Mucosa of descending colon (tissue), 3 donors: ENCODE results near the gene SMAD5. TPM values are rescaled to one million over a fixed set of nuclear protein-coding genes. Genes with fewer than 3 reads are reported as not detected.

Experiments used
- ATAC-seq: fragments of 200-7000 bp; cut with Tn5 transposase; one replicate; pipeline ENCODE4 v1.9.1; 2020; ENCODE audit warnings: mild to moderate bottlenecking, moderate library complexity
- DNase-seq, 3 donors: peaks; one replicate each; pipeline ENCODE4 v3.0.0-alpha.2; 2020
- H3K36me3 ChIP-seq: fragments of 200-600 bp; one replicate; pipeline ENCODE4 v1.8.0; 2021; ENCODE audit warnings: low read depth, mild to moderate bottlenecking
- H3K4me1 ChIP-seq: fragments of 200-600 bp; one replicate; pipeline ENCODE4 v1.8.0; 2021; ENCODE audit warnings: low read depth, mild to moderate bottlenecking
- H3K4me3 ChIP-seq: fragments of 200-600 bp; one replicate; pipeline ENCODE4 v1.8.0; 2021; ENCODE audit warnings: mild to moderate bottlenecking
- H3K9me3 ChIP-seq: fragments of 200-600 bp; one replicate; pipeline ENCODE4 v1.8.0; 2021; ENCODE audit warnings: mild to moderate bottlenecking
- intact Hi-C, 2 donors: fragments of 100-400 bp; cut with DNase I in 1 of 2; cut with micrococcal nuclease in 1 of 2; formaldehyde crosslinking; loops; one replicate each; pipeline versions ENCODE4 v1.11.0 to v1.11.1; 2022; cut with DNase I, micrococcal nuclease
- total RNA-seq, 3 donors: library from RNA; stranded (reverse); fragmentation: NEBNext Ultra II Directional in 2 of 3; extraction: Animal tissue kit (Norgen Biotek cat#: 25700) in 2 of 3; gene quantifications; one replicate each; pipeline versions ENCODE4 v1.2.1 to v1.2.4, GENCODE V29; 2021 to 2023
- TF ChIP-seq, protein P1 (sequence below): fragments of 200-600 bp; IDR thresholded peaks from one replicate; pipeline ENCODE4 v1.8.0; 2022; ENCODE audit warnings: antibody characterized with exemption, mild to moderate bottlenecking
- donor health status: DM: no; HTN: no; CAD: no; lungs with moderate emphysema.
- donor health status: DM: no; HTN: no; CAD: no.
- donor health status: DM: no; HTN: yes; CAD: no.

The SMAD5 gene
- total RNA-seq, 3 donors from 2014 or later = 39.7 to 79.8 (median 42.0) TPM

DNA sequence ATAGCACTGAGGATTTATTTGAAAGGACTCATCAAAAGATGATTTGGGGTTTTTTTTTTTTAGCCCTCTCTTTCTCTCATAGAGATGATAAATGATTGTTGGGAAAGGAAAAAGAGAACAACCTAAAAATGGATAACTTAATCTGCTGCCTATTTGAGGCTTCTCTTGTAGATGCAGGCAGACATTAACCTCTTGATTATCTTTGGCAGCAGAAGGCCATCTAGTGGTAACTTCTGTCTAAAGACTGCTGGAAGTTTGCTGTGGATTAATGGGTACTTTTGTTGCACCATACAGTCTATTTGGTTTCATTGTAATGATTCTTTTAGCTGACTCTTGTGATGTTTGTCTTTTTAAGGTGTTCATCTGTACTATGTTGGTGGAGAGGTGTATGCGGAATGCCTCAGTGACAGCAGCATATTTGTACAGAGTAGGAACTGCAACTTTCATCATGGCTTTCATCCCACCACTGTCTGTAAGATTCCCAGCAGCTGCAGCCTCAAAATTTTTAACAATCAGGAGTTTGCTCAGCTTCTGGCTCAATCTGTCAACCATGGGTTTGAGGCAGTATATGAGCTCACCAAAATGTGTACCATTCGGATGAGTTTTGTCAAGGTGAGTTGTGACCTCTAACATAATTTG is 41.5 kb downstream of the SMAD5 start:
- intact Hi-C loops = loop anchor here in 1 of 2 donors (10.0 kb wide), 1 partner anchor 229 kb away; no protein-coding TSS in a partner anchor
- Histone ChIP-seq H3K4me3 (no peak overlapping the region), H3K4me1 (no peaks in the 10 kb centered on the region), H3K9me3 (no peaks in the 10 kb centered on the region), H3K36me3 (no peaks in the 10 kb centered on the region)
- ATAC-seq = peak; percentile 78
- TF ChIP-seq, protein P1, sequence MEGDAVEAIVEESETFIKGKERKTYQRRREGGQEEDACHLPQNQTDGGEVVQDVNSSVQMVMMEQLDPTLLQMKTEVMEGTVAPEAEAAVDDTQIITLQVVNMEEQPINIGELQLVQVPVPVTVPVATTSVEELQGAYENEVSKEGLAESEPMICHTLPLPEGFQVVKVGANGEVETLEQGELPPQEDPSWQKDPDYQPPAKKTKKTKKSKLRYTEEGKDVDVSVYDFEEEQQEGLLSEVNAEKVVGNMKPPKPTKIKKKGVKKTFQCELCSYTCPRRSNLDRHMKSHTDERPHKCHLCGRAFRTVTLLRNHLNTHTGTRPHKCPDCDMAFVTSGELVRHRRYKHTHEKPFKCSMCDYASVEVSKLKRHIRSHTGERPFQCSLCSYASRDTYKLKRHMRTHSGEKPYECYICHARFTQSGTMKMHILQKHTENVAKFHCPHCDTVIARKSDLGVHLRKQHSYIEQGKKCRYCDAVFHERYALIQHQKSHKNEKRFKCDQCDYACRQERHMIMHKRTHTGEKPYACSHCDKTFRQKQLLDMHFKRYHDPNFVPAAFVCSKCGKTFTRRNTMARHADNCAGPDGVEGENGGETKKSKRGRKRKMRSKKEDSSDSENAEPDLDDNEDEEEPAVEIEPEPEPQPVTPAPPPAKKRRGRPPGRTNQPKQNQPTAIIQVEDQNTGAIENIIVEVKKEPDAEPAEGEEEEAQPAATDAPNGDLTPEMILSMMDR = no peak
- no peak for DNase-seq

DNA sequence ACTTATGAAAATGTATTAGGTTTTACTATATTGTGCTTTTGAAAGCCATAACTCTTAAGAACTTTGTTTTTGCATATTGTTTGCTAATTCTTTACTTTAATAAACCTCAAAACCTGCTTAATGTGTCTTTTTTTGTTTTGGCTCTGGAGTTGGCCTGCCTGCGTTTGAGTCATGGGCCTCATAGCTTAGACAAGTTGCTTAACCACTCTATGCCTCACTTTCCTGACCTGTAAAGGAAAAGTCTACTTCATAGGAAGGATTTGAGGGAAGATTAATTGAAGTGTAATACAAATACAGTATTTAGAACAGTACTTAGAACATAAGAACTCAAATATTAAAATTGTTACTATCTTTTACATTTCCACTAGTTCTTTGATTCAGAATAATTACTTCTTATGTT is 50.0 kb downstream of the SMAD5 start:
- no peak overlapping the region for H3K4me3 ChIP-seq
- intact Hi-C loops = no loop called here
- H3K9me3 ChIP-seq = no peaks in the 10 kb centered on the region
- DNase-seq (no peak), ATAC-seq (no peak)
- peaks cover 10% of the 10 kb centered on the region for H3K4me1 ChIP-seq
- TF ChIP-seq, protein P1 = no peak
- no peaks in the 10 kb centered on the region for H3K36me3 ChIP-seq

DNA sequence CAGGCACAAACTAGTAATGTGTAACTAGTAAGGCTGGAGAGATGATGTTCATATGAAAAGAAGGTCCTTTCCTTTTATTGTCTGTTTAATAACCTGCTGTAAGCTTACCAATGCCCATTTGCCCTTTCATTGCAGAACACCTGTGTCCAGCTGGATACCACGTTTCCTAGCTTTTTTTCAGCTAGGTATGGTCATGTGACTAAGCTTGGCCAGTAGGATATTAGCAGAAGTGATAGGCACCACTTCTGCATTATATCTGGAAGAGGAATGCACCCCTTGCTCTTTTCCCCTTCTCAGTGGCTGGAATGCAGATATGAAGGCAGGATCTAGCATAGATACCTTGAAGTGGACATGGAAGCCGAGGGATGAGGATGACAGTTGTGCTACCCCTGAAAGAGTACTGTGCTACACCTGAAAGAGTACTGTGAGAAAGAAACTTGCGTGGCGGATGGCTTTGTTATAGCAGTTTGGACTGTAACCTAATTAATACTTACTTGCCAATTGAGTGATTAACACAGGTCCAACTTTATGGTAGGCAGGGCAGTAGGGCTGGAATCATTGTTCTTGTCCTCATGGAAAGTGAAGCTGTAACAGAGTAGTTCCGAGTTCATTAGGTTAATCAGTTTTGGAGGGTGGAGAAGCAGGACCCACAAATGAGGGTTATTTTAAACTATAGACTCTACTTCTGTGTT is 53.5 kb downstream of the SMAD5 start:
- Histone ChIP-seq H3K36me3 (no peaks in the 10 kb centered on the region), H3K4me1 (peaks cover 30% of the 10 kb centered on the region), H3K9me3 (no peaks in the 10 kb centered on the region), H3K4me3 (no peak overlapping the region)
- intact Hi-C loops = no loop called here
- TF ChIP-seq, protein P1 = no peak
- DNase-seq (peak in 1 of 3 donors; percentile 25), ATAC-seq (peak; percentile 46)

DNA sequence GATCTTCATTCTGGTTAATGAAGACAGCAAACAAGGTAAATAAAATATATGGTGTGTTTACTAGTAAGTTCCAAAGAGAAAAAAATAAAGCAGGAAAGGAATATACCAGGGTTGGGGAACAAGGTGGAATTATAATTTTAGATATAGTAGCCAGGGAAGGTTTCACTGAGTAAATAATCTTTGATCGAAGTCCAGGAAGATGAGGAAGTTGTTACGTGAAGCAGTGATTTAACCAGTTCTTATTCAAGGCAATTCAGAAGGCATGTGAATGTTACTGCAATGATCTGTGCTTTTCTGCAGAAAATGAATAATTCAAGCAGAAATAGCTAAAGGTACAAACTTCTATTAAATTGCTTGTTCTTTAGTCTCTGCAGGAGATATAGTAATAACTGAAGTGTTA is 54.2 kb downstream of the SMAD5 start:
- H3K4me1 ChIP-seq = peaks cover 36% of the 10 kb centered on the region
- no peaks in the 10 kb centered on the region for H3K36me3 ChIP-seq
- no peak for DNase-seq
- ATAC-seq = peak; percentile 69
- no peaks in the 10 kb centered on the region for H3K9me3 ChIP-seq
- intact Hi-C loops = no loop called here
- H3K4me3 ChIP-seq = no peak overlapping the region
- TF ChIP-seq, protein P1 = no peak

DNA sequence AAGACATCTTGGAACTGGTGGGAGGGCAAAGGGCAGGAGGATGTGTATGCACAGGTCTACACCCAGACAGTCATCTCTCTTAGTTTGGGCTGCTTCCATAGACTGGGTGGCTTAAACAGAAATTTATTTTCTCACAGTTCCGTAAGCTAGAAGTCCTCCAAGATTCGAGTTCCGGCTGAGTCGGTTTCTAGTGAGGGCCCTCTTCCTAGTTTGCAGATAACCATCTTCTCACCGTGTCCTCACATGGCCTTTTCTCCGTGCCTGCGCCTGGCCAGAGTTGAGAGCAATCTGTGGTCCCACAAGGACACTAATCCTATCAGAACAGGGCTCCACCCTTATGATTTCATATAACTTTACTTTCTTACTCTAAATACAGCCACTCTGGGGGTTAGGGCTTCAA is 56.2 kb downstream of the SMAD5 start:
- H3K36me3 ChIP-seq = no peaks in the 10 kb centered on the region
- intact Hi-C loops = no loop called here
- TF ChIP-seq, protein P1 = no peak
- peaks cover 41% of the 10 kb centered on the region for H3K4me1 ChIP-seq
- no peaks in the 10 kb centered on the region for H3K9me3 ChIP-seq
- no peak for DNase-seq
- ATAC-seq = no peak
- no peak overlapping the region for H3K4me3 ChIP-seq
